Sigmoid colon (tissue), 4 donors: ENCODE data around the gene PPP1R14B.

ENCODE experiments used
- CTCF ChIP-seq, 4 experiments: fragments of 450-650 bp in 3 of 4; fragments of 200-600 bp in 1 of 4; IDR thresholded peaks; one replicate each; pipeline ENCODE4 v1.5.1; 2016 to 2019; ENCODE audit warnings: antibody characterized with exemption in 4 of 4, mild to moderate bottlenecking in 3 of 4, moderate library complexity in 2 of 4
- EP300 ChIP-seq, 4 donors: sonication (generic); formaldehyde crosslinking; IDR thresholded peaks; one replicate each; pipeline ENCODE4 v1.6.1; 2017; ENCODE audit warnings: antibody characterized with exemption in 4 of 4
- POLR2A ChIP-seq, 2 donors: fragments of 450-650 bp; IDR thresholded peaks; one replicate each; pipeline ENCODE4 v1.6.1; 2016; ENCODE audit warnings: antibody characterized with exemption in 2 of 2, mild to moderate bottlenecking in 2 of 2, moderate library complexity in 2 of 2
- POLR2AphosphoS5 ChIP-seq, 4 donors: sonication (generic); formaldehyde crosslinking; IDR thresholded peaks; one replicate each; pipeline ENCODE4 v1.6.1; 2017; ENCODE audit warnings: antibody characterized with exemption in 4 of 4

- TF ChIP-seq POLR2A (IDR thresholded peaks at IDR 0.05) (peak; percentile 29 to 91), EP300 (IDR thresholded peaks at IDR 0.05) (no peak), CTCF (IDR thresholded peaks at IDR 0.05) (no peak), POLR2AphosphoS5 (IDR thresholded peaks at IDR 0.05) (peak; percentile 83 to 91 (median 85))
Measured at GRCh38 chr11:64241491-64242374, 5.0 kb downstream of the PPP1R14B start.
